Tibial nerve (tissue), 3 donors: ENCODE measurements around the gene HAUS5.

Experiments
- POLR2A ChIP-seq, 2 donors: fragments of 450-650 bp; IDR thresholded peaks; one replicate each; pipeline ENCODE4 v1.6.1; 2017; ENCODE audit warnings: antibody characterized with exemption in 2 of 2, mild to moderate bottlenecking in 2 of 2, moderate library complexity in 2 of 2
- TF ChIP-seq, protein P1 (sequence below), 5 experiments: fragments of 200-600 bp in 3 of 5; fragments of 450-650 bp in 2 of 5; sonication (generic) in 3 of 5; IDR thresholded peaks; one replicate each; pipeline ENCODE4 v1.5.1; 2016 to 2019; ENCODE audit warnings: antibody characterized with exemption in 5 of 5, mild to moderate bottlenecking in 3 of 5, moderate library complexity in 2 of 5

GRCh38 chr19:35608251-35608650, 4.3 kb upstream of the HAUS5 start:
- TF ChIP-seq, protein P1, sequence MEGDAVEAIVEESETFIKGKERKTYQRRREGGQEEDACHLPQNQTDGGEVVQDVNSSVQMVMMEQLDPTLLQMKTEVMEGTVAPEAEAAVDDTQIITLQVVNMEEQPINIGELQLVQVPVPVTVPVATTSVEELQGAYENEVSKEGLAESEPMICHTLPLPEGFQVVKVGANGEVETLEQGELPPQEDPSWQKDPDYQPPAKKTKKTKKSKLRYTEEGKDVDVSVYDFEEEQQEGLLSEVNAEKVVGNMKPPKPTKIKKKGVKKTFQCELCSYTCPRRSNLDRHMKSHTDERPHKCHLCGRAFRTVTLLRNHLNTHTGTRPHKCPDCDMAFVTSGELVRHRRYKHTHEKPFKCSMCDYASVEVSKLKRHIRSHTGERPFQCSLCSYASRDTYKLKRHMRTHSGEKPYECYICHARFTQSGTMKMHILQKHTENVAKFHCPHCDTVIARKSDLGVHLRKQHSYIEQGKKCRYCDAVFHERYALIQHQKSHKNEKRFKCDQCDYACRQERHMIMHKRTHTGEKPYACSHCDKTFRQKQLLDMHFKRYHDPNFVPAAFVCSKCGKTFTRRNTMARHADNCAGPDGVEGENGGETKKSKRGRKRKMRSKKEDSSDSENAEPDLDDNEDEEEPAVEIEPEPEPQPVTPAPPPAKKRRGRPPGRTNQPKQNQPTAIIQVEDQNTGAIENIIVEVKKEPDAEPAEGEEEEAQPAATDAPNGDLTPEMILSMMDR (IDR thresholded peaks at IDR 0.05) = no peak
- TF ChIP-seq POLR2A (IDR thresholded peaks at IDR 0.05) = no peak
